Neural crest cell (in vitro differentiated cells): ENCODE data around the gene PON3. TPM values are rescaled to one million over a fixed set of nuclear protein-coding genes. Genes with fewer than 3 reads are reported as not detected.

ENCODE experiments used
- DNase-seq: peaks from one replicate; pipeline ENCODE4 v3.0.0; 2021; ENCODE audit warnings: low read depth, mixed read lengths, low spot score
- H3K27ac Mint-ChIP-seq: one replicate; pipeline ENCODE4 v1.8.0; 2021; ENCODE audit warnings: mild to moderate bottlenecking, mixed read lengths; ENCODE audit not compliant: unreplicated experiment
- H3K27me3 Mint-ChIP-seq: 2 replicates; pipeline ENCODE4 v1.8.0; 2021; ENCODE audit warnings: low read depth, mild to moderate bottlenecking, mixed read lengths
- H3K36me3 Mint-ChIP-seq: 2 replicates; pipeline ENCODE4 v1.8.0; 2021; ENCODE audit warnings: low read depth, mild to moderate bottlenecking, mixed read lengths
- H3K4me1 Mint-ChIP-seq: 2 replicates; pipeline ENCODE4 v1.8.0; 2021; ENCODE audit warnings: mixed read lengths
- H3K4me3 Mint-ChIP-seq: one replicate; pipeline ENCODE4 v1.8.0; 2021; ENCODE audit warnings: mild to moderate bottlenecking, mixed read lengths
- H3K9me3 Mint-ChIP-seq: 2 replicates; pipeline ENCODE4 v1.8.0; 2021; ENCODE audit warnings: mixed read lengths
- total RNA-seq: library from RNA; stranded (reverse); gene quantifications from 2 replicates; pipeline ENCODE4 v1.2.1, GENCODE V29; 2021
- TF ChIP-seq, protein P1 (sequence below): fragments of 200-600 bp; sonication (generic); conservative IDR thresholded peaks from 2 replicates; pipeline ENCODE4 v1.5.0; 2021; ENCODE audit warnings: antibody characterized with exemption, mild to moderate bottlenecking

PON3 gene
- total RNA-seq, 1 donor from 2014 or later = not detected

DNA sequence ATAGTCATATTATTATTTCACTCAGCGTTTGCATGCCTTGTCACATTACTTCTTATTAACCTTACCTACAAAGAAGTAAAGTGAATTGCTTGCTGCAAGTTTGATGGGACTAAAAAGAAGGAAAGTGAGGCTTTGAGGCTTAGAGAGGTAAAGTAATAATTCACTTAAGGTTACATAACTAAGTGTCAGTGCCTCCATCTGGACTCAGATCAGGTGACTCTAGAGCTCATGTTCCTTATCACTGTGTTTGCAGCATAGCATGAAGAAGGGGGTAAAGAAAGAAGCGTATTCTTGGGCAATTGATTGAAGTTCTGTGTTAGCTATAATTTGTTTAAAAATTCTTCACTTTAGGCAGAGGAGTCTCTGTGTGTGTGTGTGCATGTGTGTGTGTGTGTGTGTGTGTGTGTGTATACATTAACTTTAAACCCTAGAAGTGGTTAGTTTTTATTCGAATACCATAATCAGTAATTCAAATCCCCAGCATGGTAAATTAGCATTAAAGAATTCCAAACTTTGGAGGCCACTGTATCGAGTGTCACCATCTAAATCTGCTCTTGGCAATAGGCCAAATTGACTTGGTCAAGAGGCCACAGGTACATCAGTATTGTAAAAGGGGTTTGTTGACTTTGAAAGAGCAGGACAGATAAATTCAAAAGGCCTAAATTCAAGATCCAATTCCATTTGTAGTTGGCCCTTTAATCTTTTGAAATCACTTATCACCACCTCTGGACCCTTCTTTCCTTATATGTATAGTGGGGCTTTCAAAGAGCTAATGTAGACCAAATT, 2.2 kb upstream of the PON3 start:
- Mint-ChIP-seq H3K9me3 (no peaks in the 10 kb centered on the region), H3K27me3 (no peaks in the 10 kb centered on the region), H3K27ac (no peak overlapping the region), H3K36me3 (peaks cover 2% of the 10 kb centered on the region), H3K4me3 (no peak overlapping the region), H3K4me1 (no peaks in the 10 kb centered on the region)
- TF ChIP-seq, protein P1, sequence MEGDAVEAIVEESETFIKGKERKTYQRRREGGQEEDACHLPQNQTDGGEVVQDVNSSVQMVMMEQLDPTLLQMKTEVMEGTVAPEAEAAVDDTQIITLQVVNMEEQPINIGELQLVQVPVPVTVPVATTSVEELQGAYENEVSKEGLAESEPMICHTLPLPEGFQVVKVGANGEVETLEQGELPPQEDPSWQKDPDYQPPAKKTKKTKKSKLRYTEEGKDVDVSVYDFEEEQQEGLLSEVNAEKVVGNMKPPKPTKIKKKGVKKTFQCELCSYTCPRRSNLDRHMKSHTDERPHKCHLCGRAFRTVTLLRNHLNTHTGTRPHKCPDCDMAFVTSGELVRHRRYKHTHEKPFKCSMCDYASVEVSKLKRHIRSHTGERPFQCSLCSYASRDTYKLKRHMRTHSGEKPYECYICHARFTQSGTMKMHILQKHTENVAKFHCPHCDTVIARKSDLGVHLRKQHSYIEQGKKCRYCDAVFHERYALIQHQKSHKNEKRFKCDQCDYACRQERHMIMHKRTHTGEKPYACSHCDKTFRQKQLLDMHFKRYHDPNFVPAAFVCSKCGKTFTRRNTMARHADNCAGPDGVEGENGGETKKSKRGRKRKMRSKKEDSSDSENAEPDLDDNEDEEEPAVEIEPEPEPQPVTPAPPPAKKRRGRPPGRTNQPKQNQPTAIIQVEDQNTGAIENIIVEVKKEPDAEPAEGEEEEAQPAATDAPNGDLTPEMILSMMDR = no peak
- no peak for DNase-seq

DNA sequence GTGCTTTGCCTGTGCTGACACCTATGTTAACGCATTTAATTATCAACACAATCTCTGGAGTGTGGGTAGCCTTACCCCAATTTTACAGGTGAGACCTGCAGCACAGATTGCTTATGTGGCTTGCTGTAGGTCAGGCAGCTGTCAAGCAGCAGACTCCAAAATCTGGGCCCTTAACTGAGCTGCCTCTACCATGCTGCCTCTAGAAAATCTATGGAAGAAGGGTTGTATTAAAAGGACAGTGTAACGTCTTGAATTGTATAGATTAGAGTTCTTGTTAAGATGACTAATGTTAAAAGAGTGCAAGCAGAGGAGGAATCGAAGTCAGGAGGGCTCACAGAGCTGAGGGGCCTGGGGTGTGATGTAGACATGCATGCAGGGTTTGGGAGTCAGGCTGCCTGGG, 1.2 kb upstream of the PON3 start:
- no peak overlapping the region for H3K27ac Mint-ChIP-seq
- TF ChIP-seq, protein P1 = no peak
- no peak overlapping the region for H3K4me3 Mint-ChIP-seq
- no peaks in the 10 kb centered on the region for H3K9me3 Mint-ChIP-seq
- H3K36me3 Mint-ChIP-seq = peaks cover 2% of the 10 kb centered on the region
- no peak for DNase-seq
- H3K4me1 Mint-ChIP-seq = no peaks in the 10 kb centered on the region
- H3K27me3 Mint-ChIP-seq = no peaks in the 10 kb centered on the region

DNA sequence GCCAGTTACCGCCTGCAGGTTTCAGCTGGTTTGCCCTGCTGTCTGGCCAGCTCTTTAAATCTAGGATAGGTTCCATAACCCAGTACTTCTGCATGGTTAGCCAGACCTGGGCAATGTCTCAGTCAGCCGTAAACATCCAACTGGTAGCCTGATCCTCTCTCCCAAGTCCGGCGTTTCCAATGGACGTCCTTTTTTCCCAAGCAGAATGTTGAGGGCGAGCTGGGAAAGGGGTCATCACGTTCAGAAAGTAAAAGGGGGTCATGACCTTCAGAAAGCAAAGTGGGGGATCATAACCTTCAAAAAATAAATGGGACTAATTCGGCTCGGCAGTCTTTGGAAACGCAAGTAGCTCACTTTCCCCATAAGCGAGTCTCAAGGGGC, 430 bp downstream of the PON3 start:
- no peak overlapping the region for H3K27ac Mint-ChIP-seq
- no peaks in the 10 kb centered on the region for H3K4me1 Mint-ChIP-seq
- no peak for DNase-seq
- TF ChIP-seq, protein P1 = no peak
- no peaks in the 10 kb centered on the region for H3K27me3 Mint-ChIP-seq
- no peaks in the 10 kb centered on the region for H3K9me3 Mint-ChIP-seq
- no peaks in the 10 kb centered on the region for H3K36me3 Mint-ChIP-seq
- H3K4me3 Mint-ChIP-seq = no peak overlapping the region

DNA sequence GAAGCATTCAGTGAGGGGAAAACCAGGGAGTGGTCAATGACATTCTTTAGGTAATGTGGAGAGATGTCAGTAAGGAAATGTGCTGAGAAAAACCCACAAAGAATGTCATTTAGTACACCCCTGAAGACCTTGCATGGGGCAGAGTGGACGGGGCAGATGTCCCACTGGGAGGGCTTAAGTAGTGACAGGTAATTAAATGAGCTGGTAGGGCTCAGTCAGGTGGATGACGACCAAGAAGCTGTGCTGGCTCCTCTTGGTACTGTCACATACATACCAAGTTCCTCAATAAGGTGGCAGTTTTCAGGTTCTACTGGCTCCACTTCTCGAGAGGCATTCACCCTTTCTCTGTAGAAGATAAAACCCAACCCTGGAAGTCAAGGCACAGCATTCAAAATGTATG, 1.8 kb downstream of the PON3 start:
- H3K27ac Mint-ChIP-seq = no peak overlapping the region
- no peaks in the 10 kb centered on the region for H3K27me3 Mint-ChIP-seq
- H3K4me1 Mint-ChIP-seq = no peaks in the 10 kb centered on the region
- TF ChIP-seq, protein P1 = no peak
- H3K9me3 Mint-ChIP-seq = no peaks in the 10 kb centered on the region
- DNase-seq = no peak
- H3K4me3 Mint-ChIP-seq = no peak overlapping the region
- H3K36me3 Mint-ChIP-seq = no peaks in the 10 kb centered on the region

DNA sequence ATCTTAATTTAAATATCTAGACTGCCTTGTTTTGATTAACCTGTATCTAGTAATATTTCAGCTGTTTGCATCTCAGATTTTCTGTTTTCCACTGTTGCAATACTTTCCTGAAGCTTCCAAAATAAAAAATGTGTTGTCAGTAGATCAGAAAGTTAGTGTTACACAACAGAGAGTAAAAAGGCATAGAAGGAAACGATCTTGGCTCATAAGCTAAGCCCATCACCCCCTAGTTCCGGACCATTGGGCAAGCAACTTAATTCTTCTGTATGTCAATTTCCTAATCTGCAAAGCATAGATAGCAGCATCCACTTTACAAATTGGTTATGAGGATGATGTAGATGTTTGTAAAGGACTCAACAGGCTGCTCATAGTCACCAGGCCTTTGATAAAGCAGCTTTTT, 4.4 kb downstream of the PON3 start:
- no peak for DNase-seq
- H3K4me3 Mint-ChIP-seq = no peak overlapping the region
- TF ChIP-seq, protein P1 = no peak
- no peaks in the 10 kb centered on the region for H3K4me1 Mint-ChIP-seq
- H3K9me3 Mint-ChIP-seq = peaks cover 11% of the 10 kb centered on the region
- H3K36me3 Mint-ChIP-seq = peaks cover 8% of the 10 kb centered on the region
- H3K27me3 Mint-ChIP-seq = no peaks in the 10 kb centered on the region
- no peak overlapping the region for H3K27ac Mint-ChIP-seq
